DMS114 treated with DMSO at 0.1 percent for 48 hours (cell line): Measurements from ENCODE around the gene SNX8.
"Not testable (repeated sequence)": the region's sequence is repeated elsewhere in the genome, so short reads cannot be mapped to it uniquely, and the experiment has no call there.

ENCODE experiments used
- DNase-seq: peaks from one replicate; lab custom pipeline; 2025; ENCODE audit not compliant: unreplicated experiment; lab: John Stamatoyannopoulos, UW

Gene SNX8

DNA sequence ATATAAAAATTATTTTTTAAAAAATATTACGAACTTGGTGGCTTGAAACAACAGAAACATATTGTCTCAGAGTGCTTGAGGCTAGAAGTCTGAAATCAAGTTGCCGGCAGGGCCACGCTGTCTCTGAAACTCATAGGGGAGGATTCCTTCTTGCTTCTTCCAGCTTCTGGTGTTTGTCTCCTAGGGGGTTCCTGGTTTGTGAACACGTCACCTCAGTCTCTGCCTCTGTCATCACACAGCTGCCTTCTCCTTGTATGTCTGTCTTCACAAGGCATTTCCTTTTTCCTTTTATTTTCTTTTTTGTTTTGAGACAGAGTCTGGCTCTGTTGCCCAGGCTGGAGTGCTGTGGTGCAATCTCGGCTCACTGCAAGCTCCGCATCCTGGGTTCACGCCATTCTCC, 12.7 kb upstream of the SNX8 start:
- DNase-seq, result no peak

DNA sequence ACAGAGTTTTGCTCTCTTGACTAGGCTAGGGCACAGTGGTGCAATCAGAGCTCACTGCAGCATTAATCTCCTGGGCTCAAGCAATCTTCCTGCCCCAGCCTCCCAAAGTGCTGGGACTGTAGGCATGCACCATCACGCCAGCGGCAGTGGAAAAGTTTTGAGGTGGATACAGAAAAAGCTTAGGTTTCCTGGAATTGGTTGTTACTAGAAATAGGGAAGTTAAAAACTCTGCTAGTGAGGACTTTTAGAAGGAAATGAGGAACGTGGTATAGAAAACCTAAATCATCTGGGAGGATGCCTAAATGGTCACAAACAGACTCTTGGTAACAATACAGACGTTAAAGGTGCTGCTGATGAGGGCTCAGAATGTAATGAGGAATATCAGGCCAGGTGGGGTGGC, 10.9 kb upstream of the SNX8 start:
- DNase-seq, result no peak

DNA sequence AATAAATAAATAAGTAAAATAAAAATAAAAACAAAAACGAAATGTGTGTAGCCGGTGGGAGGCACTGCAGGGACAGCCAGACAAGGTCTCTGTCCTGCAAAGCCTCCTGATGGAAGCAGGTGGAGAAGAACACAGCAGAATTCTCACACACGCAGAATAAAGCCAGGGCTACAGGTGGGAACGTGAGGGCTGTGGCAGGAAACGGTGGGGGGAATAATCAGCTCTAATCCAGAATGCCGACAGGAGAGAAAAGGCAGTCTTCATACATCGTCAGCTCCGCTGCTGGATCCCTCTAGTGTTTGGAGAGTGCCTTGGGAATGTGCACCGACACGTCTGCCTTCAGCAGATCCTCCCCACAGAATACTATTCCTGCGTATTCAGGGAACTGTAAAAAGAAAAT, 6.8 kb upstream of the SNX8 start:
- peak; percentile 22 for DNase-seq

DNA sequence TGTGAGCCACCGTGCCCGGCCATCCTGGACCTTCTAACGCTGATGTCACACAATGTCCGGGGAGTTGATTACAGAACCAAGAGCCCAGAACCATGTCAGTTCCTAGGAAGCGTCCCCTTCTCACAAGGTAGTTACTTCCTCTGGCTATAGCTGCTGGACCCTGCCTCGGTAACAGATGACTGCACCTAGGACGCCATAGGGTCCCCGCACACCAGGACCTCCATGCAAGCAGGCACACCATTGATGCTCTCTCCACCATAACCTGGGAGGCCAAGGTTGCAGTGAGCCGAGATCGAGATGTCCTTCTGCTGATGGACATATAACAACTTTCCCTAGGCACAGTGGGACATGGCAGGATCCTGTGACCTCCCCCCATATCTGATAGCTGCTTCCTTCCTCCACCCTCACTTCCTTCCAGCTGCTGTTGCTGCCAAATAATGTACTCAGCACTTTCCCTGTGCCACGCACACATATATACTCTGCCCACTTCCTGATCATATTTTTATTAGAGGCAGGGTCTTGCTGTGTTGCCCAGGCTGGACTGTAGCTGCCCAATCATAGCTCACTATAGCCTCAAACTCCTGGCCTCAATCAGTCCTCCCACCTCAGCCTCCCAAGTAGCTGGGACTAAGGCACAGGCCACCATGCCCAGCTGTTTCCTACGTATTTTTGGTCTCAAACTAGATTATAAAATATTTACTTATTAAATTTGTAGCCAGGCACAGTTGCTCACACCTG, 3.5 kb upstream of the SNX8 start:
- DNase-seq, result no peak

DNA sequence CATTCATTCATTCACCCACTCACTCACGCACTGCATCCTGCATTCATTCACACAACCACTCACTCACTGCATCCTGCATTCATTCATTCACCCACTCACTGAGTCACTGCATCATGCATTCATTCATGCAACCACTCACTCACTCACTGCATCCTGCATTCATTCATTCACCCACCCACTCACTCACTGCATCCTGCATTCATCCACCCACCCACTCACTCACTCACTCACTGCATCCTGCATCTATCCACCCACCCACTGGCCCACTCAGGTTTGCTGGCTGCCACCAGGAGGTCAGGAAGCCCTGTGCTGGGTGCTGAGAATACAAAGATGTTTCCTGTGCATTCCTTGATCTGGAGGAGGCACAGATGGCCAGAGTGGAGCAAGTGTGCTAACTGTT, 2.3 kb upstream of the SNX8 start:
- DNase-seq, result no peak

DNA sequence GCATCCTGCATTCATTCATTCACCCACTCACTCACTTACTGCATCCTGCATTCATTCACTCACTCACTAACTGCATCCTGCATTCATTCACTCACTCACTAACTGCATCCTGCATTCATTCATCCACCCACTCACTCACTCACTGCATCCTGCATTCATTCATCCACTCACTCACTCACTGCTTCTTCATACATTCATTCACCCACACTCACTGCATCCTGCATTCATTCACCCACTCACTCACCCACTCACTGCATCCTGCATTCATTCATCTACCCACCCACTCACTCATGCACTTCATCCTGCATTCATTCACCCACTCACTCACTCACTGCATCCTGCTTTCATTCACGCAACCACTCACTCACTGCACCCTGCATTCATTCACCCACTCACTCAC, 1.5 kb upstream of the SNX8 start:
- DNase-seq, result no peak

DNA sequence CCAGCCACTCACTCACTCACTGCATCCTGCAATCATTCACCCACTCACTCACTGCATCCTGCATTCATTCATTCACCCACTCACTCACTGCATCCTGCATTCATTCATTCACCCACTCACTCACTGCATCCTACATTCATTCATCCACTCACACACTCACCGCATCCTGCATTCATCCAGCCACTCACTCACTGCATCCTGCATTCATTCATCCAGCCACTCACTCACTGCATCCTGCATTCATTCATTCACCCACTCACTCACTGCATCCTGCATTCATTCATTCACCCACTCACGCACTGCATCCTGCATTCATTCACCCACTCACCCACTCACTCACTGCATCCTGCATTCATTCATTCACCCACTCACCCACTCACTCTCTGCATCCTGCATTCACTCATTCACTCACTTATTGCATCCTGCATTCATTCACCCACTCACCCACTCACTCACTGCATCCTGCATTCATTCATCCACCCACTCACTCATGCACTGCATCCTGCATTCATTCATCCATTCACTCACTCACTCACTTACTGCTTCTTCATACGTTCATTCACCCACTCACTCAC, 802 bp upstream of the SNX8 start:
- DNase-seq, result not testable (repeated sequence)

DNA sequence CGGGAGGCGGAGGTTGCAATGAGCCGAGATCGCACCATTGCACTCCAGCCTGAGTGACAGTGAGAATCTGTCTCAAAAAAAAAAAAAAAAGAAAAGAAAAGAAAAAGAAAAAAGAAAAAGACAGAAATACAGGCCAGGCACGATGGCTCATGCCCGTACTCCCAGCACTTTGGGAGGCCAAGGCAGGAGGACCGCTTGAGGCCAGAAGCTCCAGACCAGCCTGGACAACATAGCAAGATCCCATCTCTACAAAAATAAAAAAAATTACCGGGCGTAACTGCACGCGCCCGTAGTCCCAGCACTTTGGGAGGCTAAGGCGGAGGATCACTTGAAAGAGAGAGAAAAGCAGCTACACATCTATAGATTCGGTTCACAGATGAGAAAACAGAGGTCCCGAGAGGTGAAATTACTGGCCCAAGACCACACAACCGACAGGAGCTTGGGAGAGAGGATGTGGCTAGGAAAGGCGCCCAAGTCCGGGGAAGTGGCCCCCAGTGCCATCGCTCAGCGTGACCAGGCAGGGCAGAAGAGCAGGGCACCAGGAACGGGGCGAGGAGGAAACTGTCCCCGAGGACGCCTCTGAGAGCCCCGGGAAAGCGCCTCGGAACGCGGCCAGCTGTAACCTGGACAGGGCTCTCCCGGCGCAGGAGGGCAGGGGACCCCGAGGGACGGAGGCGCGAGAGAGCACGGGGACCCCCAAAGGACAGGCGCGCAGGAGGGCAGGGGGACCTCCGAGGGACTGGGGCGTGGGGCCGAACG, 612 bp downstream of the SNX8 start:
- DNase-seq, result no peak

DNA sequence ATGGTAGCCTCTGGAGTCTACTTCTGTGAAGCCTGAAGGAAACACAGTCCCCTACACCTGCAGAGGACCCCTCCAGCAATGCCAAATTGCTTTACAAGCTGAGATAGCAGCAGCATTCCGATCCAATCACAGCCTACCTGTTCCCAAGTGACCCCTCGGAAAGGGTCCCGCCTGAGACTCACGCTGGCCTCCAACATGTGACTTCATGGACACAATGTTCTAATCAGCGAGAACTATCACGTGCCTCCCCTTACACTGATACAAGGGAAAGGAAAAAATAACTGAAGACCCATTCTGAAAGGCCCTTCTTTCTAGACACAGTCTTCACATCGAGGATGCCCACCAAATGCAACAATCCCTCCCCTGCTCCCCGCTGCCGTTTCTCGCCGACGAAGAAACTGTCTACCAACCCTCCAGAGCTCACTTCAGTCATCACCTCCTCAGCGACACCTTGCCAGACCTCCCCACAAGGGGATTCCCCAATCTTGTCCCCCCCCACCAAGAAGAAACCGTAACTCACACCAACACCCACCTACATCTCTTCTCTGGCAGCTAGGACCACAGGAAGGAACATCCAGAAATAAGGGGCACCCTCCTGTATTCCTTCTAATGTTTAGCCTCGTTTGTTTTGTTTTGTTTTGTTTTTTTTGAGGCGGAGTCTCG, 1.8 kb downstream of the SNX8 start:
- no peak for DNase-seq

DNA sequence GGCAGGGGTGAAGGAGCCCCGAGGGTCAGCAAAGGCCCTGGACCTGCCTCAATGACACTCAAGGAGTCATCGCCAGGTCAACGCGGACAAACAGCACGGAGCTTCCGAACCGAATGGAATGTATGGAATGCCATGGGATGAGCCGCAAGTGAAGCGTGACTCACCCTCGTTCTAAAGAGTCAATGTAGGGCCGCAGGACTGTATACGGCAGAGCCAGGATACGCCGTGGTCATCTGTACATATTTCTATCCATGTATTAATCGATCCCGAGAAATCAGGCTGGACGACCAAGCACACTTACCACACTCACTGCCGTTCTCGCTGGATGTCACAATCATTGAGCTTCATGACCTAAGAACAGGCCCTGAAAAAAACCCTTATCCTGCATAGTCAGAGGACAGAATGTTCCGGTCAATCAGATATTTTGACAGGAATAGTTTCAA, 4.3 kb downstream of the SNX8 start:
- DNase-seq, result no peak

DNA sequence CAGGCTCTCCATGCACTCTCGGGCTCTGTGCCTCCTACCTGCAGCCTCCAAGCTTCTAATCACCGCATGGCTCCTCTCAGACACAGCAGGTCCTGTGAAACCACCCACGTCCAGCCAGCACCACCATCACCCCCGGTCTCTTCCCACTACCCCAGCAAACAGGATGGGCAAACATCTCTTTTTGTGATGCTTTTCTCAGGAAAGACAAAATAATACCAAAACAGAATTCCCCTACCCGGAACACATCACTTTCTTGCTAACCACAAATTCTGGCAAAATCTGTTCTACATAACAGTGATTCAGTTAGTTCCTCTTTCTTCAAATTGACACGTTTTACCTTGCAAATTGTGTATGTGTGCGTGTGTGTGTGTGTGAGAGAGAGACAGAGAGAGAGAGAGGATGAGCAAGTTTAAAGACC, 6.5 kb downstream of the SNX8 start:
- DNase-seq, result no peak

DNA sequence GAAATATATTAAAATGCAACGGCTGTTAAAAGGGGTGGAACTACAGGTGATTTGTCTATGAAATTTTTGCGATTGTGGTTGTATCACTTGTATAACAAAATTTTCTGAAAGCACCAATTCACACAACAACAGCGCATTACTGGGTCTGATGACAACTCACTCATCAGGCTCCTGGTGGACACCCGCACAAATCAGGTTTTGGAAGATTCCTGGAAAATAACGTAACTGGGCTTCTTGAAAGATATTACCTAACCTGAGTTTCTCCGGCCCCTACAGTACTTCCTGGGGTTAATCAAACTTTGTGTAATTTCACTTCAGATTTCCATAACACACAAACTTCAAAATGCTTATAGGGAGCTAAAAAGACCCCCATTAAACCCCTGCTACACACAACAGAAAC, 7.6 kb downstream of the SNX8 start:
- no peak for DNase-seq

DNA sequence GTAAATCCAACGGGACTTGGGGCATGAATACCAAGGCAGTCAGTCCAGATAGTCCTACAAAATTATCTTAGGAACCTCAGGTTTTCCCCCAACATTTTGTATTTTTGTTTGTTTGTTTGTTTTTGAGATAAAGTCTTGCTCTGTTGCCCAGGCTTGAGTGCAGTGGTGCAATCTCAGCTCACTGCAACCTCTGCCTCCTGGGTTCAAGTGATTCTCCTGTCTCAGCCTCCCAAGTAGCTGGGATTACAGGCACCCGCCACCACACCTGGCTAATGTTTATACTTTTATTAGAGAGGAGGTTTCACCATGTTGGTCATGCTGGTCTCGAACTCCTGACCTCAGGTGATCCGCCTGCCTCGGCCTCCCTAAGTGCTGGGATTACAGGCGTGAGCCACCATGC, 9.0 kb downstream of the SNX8 start:
- DNase-seq, result not testable (repeated sequence)

DNA sequence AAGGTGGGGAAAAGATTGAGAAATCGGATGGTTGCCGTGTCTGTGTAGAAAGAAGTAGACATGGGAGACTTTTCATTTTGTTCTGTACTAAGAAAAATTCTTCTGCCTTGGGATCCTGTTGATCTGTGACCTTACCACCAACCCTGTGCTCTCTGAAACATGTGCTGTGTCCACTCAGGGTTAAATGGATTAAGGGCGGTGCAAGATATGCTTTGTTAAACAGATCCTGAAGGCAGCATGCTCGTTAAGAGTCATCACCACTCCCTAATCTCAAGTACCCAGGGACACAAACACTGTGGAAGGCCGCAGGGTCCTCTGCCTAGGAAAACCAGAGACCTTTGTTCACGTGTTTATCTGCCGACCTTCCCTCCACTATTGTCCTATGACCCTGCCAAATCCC, 10.7 kb downstream of the SNX8 start:
- not testable (repeated sequence) for DNase-seq

DNA sequence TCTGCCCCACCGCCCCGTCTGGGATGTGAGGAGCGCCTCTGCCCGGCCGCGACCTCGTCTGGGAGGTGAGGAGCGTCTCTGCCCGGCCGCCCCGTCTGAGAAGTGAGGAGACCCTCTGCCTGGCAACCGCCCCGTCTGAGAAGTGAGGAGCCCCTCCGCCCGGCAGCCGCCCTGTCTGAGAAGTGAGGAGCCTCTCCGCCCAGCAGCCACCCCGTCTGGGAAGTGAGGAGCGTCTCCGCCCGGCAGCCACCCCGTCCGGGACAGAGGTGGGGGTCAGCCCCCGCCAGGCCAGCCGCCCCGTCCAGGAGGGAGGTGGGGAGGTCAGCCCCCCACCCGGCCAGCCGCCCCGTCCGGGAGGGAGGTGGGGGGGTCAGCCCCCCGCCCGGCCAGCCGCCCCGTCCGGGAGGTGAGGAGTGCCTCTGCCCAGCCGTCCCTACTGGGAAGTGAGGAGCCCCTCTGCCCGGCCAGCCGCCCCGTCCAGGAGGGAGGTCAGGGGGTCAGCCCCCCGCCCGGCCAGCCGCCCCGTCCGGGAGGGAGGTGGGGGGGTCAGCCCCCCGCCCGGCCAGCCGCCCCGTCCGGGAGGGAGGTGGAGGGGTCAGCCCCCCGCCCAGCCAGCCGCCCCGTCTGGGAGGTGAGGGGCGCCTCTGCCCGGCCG, 11.4 kb downstream of the SNX8 start:
- not testable (repeated sequence) for DNase-seq

DNA sequence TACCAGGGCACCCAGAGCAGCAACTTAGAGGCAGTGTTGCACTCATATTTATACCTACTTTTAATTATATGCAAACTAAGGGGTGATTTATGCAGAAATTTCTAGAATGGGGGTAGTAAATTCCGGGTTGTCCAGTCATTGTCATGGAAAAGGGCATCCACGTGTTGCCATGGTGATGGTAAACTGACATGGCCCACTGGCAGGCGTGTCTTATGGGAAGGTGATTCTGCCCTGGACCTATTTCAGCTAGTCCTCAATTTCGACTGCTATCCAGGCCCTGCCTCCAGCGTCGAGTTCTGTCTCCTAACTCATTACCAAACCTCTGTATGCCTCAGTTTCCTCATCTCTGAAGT, 12.8 kb downstream of the SNX8 start:
- DNase-seq, result no peak

DNA sequence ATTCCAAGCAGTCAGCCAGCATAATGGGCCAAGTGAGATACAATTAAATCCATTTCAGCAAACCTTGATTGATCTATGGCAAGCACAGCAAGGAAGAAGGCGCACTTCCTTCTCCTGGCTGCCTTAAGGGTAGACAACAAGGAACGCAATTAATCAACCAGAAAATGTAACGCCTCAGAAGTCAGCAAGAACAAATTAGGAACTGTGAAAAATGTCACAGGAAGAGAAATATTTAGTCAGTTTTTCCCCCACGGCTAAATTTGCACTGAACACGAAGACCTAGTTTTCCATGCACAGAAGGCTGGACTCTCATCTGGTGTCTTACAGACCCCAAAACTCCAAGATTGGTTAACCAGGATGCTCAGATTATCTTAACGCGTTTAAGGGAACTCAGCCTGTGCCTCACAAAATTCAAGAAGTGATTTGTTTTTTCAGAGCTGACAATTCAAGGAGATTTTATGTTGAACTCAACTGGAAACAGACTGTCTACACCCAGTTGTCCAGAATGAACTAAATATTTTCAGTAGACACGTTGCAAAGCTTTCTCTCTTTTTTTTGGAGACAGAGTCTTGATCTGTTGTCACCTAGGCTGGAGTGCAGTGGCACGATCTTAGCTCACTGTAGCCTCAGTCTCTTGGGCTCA, 14.2 kb downstream of the SNX8 start:
- no peak for DNase-seq

DNA sequence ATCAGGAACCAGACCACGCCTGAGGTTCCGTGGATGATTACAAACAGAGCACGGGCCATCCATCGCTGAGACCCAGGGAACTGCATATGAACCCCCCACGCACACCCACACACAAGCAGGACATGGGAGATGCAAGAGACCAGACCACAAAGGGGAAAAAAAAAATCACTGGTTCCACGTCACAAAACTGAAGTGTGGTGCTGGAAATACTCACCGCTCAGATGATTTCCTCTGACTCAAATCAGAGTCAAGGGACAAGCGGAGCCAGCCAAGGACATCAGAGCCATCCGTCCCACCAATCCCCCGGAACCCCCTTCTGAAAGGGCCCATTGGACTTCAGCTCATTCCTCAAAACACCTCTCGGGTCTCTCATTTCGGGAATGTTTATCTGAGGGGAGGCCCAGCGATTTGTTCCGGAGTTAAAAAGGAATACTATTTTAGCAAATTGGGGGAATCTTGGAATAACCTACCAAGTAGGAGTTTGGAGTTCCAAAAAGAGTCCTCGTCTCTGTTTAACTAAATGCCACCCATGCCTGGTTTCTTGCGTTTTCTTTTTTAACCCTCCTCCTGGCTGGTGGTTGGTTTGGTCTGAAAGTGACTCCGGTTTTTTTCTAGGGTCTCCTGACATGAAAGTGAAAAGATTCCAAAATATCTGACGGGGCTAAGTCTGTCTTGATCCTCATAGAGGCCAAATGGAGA, 15.0 kb downstream of the SNX8 start:
- DNase-seq, result no peak

DNA sequence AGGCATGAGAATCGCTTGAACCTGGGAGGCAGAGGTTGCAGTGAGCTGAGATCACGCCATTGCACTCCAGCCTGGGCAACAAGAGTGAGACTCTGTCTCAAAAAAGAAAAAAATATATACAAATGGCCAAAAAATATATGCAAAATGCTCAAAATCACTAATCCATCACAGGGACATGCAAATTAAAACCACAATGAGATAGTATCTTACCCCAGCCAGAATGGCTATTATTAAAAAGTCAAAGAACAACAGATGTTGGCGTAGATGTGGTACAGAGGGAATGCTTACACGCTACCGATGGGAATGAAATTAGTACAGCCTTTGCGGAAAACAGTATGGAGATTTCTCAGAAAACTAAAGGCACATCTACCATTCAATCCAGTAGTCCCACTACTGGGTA, 17.4 kb downstream of the SNX8 start:
- DNase-seq, result no peak

DNA sequence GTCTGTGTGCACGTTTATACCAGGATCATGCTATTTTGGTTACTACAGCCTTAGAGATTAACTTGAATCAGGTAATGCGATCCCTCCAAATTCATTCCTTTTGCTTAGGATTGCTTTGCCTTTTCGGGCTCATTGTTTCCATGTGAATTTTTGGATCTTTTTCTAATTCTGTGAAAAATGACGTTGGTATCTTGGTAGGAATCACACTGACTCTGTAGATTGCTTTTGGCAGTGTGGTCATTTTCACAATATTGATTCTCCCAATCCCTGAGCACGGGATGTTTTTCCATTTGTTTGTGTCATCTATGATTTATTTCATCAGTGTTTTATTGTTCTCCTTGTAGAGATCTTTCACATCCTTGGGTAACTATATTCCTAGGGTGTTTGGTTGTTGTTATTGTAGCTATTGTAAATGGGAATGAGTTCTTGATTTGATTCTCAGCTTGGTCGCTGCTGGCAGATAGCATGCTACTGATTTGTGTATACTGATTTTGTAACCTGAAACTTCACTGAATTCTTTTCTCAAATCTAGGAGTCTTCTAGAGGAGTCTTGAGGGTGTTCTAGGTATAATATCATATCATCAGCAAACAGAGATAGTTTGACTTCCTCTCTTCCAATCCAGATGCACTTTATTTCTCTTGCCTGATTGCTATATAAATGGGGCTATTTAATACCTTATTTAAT, 18.2 kb downstream of the SNX8 start:
- no peak for DNase-seq
